Osteocyte (in vitro differentiated cells): ENCODE data around the gene INPP4B. TPM values are rescaled to one million over a fixed set of nuclear protein-coding genes. Genes with fewer than 3 reads are reported as not detected.

ENCODE experiments used
- DNase-seq: peaks from one replicate; pipeline ENCODE4 v3.0.0; 2021; ENCODE audit warnings: mixed read lengths; ENCODE audit not compliant: unreplicated experiment; ENCODE audit errors: extremely low spot score
- H3K27ac Mint-ChIP-seq: one replicate; pipeline ENCODE4 v1.8.0; 2021; ENCODE audit warnings: mild to moderate bottlenecking, mixed read lengths; ENCODE audit not compliant: unreplicated experiment
- H3K27me3 Mint-ChIP-seq: one replicate; pipeline ENCODE4 v1.8.0; 2021; ENCODE audit warnings: mixed read lengths; ENCODE audit not compliant: unreplicated experiment
- H3K36me3 Mint-ChIP-seq: one replicate; pipeline ENCODE4 v1.8.0; 2021; ENCODE audit warnings: mixed read lengths; ENCODE audit not compliant: unreplicated experiment
- H3K4me1 Mint-ChIP-seq: one replicate; pipeline ENCODE4 v1.8.0; 2021; ENCODE audit warnings: mixed read lengths; ENCODE audit not compliant: unreplicated experiment
- H3K4me3 Mint-ChIP-seq: one replicate; pipeline ENCODE4 v1.8.0; 2021; ENCODE audit warnings: mild to moderate bottlenecking, moderate library complexity, mixed read lengths; ENCODE audit not compliant: unreplicated experiment
- H3K9me3 Mint-ChIP-seq: one replicate; pipeline ENCODE4 v1.8.0; 2021; ENCODE audit warnings: mixed read lengths; ENCODE audit not compliant: unreplicated experiment
- CTCF ChIP-seq: fragments of 200-600 bp; sonication (generic); IDR thresholded peaks from 2 replicates; pipeline ENCODE4 v1.5.0; 2021; ENCODE audit warnings: antibody characterized with exemption, mild to moderate bottlenecking, moderate library complexity
- total RNA-seq: library from RNA; stranded (reverse); gene quantifications from 2 replicates; pipeline ENCODE4 v1.2.1, GENCODE V29; 2021

The INPP4B gene
- total RNA-seq, 1 donor from 2014 or later: 10.9 TPM

- H3K36me3 Mint-ChIP-seq: peaks cover 2% of the 10 kb centered on the region
- peaks cover 3% of the 10 kb centered on the region for H3K4me1 Mint-ChIP-seq
- H3K4me3 Mint-ChIP-seq: no peak overlapping the region
- no peak for DNase-seq
- no peaks in the 10 kb centered on the region for H3K9me3 Mint-ChIP-seq
- TF ChIP-seq CTCF: no peak
- H3K27ac Mint-ChIP-seq: no peak overlapping the region
- H3K27me3 Mint-ChIP-seq: no peaks in the 10 kb centered on the region
These were observed 665.1 kb downstream of the INPP4B start for GRCh38 chr4:142181021-142181420.

DNA sequence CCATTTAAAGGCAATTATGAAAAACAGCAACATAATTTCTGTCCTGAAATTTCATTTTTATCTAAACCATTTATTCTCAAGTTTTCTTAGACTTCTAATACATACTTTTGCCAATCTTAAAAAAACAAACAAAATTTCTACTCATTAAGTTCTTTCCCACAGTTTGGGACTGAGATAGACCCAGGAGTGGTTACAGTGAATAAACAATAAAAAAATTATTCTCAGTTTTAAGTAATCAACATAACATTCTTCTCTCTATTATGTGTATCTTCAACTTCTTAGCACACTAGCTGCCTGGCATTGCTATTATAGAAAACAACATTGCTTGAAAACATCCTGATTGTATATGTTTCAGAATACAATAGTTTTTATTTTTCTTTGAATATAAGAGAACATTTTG is 676.9 kb downstream of the INPP4B start:
- no peak for DNase-seq
- TF ChIP-seq CTCF: no peak
- peaks cover 9% of the 10 kb centered on the region for H3K36me3 Mint-ChIP-seq
- H3K9me3 Mint-ChIP-seq: no peaks in the 10 kb centered on the region
- H3K27me3 Mint-ChIP-seq: no peaks in the 10 kb centered on the region
- peak overlapping the region; percentile 61 for H3K27ac Mint-ChIP-seq
- peaks cover 49% of the 10 kb centered on the region for H3K4me1 Mint-ChIP-seq
- H3K4me3 Mint-ChIP-seq: no peak overlapping the region

DNA sequence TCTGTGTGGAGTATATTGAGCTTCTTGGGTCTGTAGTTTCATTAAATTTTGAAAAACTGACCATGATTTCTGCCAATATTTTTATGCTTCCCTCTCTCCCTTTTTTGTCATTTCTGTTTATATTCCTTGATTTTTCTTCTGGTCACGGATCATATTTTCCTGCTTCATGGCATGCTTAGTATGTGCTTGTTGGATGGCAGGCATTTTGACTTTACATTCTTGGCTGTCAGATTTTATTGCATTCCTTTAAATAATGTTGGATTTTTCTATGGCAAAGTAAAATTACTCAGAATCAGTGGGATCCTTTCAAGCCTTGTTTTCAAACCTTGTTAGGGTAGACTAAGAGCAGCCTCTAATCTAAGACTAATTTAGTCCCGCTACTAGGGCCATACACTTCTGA is 677.9 kb downstream of the INPP4B start:
- no peak for DNase-seq
- H3K36me3 Mint-ChIP-seq: peaks cover 8% of the 10 kb centered on the region
- peak overlapping the region; percentile 80 for H3K27ac Mint-ChIP-seq
- TF ChIP-seq CTCF: no peak
- no peaks in the 10 kb centered on the region for H3K27me3 Mint-ChIP-seq
- H3K4me3 Mint-ChIP-seq: peak overlapping the region; percentile 1
- no peaks in the 10 kb centered on the region for H3K9me3 Mint-ChIP-seq
- peaks cover 49% of the 10 kb centered on the region for H3K4me1 Mint-ChIP-seq

GRCh38 chr4:142164767-142165500 is 681.2 kb downstream of the INPP4B start:
- peaks cover 40% of the 10 kb centered on the region for H3K4me1 Mint-ChIP-seq
- H3K9me3 Mint-ChIP-seq: no peaks in the 10 kb centered on the region
- no peak overlapping the region for H3K27ac Mint-ChIP-seq
- TF ChIP-seq CTCF: no peak
- DNase-seq: no peak
- H3K36me3 Mint-ChIP-seq: no peaks in the 10 kb centered on the region
- H3K4me3 Mint-ChIP-seq: no peak overlapping the region
- H3K27me3 Mint-ChIP-seq: no peaks in the 10 kb centered on the region

GRCh38 chr4:142161086-142161485 is 685.0 kb downstream of the INPP4B start:
- H3K4me1 Mint-ChIP-seq: peaks cover 13% of the 10 kb centered on the region
- no peaks in the 10 kb centered on the region for H3K9me3 Mint-ChIP-seq
- H3K27me3 Mint-ChIP-seq: no peaks in the 10 kb centered on the region
- peaks cover 6% of the 10 kb centered on the region for H3K36me3 Mint-ChIP-seq
- no peak for TF ChIP-seq CTCF
- DNase-seq: no peak
- no peak overlapping the region for H3K4me3 Mint-ChIP-seq
- H3K27ac Mint-ChIP-seq: no peak overlapping the region
